Smooth muscle cell (in vitro differentiated cells): ENCODE results near the gene BSPH1. TPM values are rescaled to one million over a fixed set of nuclear protein-coding genes. Genes with fewer than 3 reads are reported as not detected.

Experiments
- DNase-seq: peaks from one replicate; lab custom pipeline; 2025; ENCODE audit not compliant: unreplicated experiment; lab: John Stamatoyannopoulos, UW
- H2AFZ ChIP-seq: fragments of 200-600 bp; sonication (generic); 2 replicates; pipeline ENCODE4 v1.6.0; 2016; ENCODE audit warnings: antibody characterized with exemption, low read depth, mild to moderate bottlenecking
- H3F3A ChIP-seq: fragments of 200-600 bp; sonication (generic); 2 replicates; pipeline ENCODE4 v1.6.0; 2017; ENCODE audit warnings: antibody characterized with exemption, low read depth
- H3K27ac ChIP-seq: fragments of 200-600 bp; sonication (generic); 2 replicates; pipeline ENCODE4 v1.5.1; 2016; ENCODE audit warnings: low read depth, mild to moderate bottlenecking
- H3K27me3 ChIP-seq: fragments of 200-600 bp; sonication (generic); 2 replicates; pipeline ENCODE4 v1.6.1; 2016; ENCODE audit warnings: low read depth, mild to moderate bottlenecking
- H3K36me3 ChIP-seq: fragments of 200-600 bp; sonication (generic); 2 replicates; pipeline ENCODE4 v1.5.1; 2016; ENCODE audit warnings: low read depth
- H3K4me1 ChIP-seq: fragments of 200-600 bp; sonication (generic); 2 replicates; pipeline ENCODE4 v1.5.1; 2016; ENCODE audit warnings: low read depth
- H3K4me2 ChIP-seq: fragments of 200-600 bp; sonication (generic); 2 replicates; pipeline ENCODE4 v1.6.0; 2016; ENCODE audit warnings: mild to moderate bottlenecking
- H3K4me3 ChIP-seq: fragments of 200-600 bp; sonication (generic); 2 replicates; pipeline ENCODE4 v1.5.1; 2016; ENCODE audit warnings: mild to moderate bottlenecking
- H3K79me2 ChIP-seq: fragments of 200-600 bp; sonication (generic); 2 replicates; pipeline ENCODE4 v1.6.0; 2016; ENCODE audit warnings: low read depth, mild to moderate bottlenecking
- H3K9ac ChIP-seq: fragments of 200-600 bp; sonication (generic); 2 replicates; pipeline ENCODE4 v1.6.0; 2016; ENCODE audit warnings: low read depth
- H3K9me3 ChIP-seq: fragments of 200-600 bp; sonication (generic); replicated peaks from 2 replicates; pipeline ENCODE4 v1.5.1; 2016; ENCODE audit warnings: low read depth
- H4K20me1 ChIP-seq: fragments of 200-600 bp; sonication (generic); 2 replicates; pipeline ENCODE4 v1.6.0; 2016; ENCODE audit warnings: low read depth
- CTCF ChIP-seq: fragments of 200-600 bp; sonication (generic); IDR thresholded peaks from 2 replicates; pipeline ENCODE4 v1.5.1; 2017; ENCODE audit warnings: borderline replicate concordance, mild to moderate bottlenecking, antibody characterized with exemption; ENCODE audit not compliant: insufficient read depth, poor library complexity, severe bottlenecking
- WGBS: methylation state at CpG from one replicate; pipeline ENCODE4 v1.1.7; 2016; ENCODE audit warnings: low lambda C conversion rate; 5-methylcytosine and 5-hydroxymethylcytosine counted together
- polyA plus RNA-seq: library from polyadenylated mRNA; unstranded; fragments of >200 nt; fragmentation: Nextera tagmentation; extraction: Ambion mirVana; gene quantifications from 2 replicates; pipeline ENCODE4 v1.2.1, GENCODE V29; 2016
- total RNA-seq: library from RNA; depleted of rRNA; stranded (reverse); fragments of >200 nt; gene quantifications from 2 replicates; pipeline ENCODE4 v1.2.3, GENCODE V29; 2014

Gene BSPH1
- not detected in 2 replicates for total RNA-seq
- not detected in 2 replicates for polyA plus RNA-seq

GRCh38 chr19:47992070-47992469 lies at the start of gene BSPH1:
Gene BSPH1 (minus strand): TSS chr19:47992170. CDS start chr19:47992081, 89 bp downstream.
- H3K27me3 ChIP-seq: no peaks in the 10 kb centered on the region
- no peaks in the 10 kb centered on the region for H3K79me2 ChIP-seq
- H4K20me1 ChIP-seq: no peaks in the 10 kb centered on the region
- H3F3A ChIP-seq: no peaks in the 10 kb centered on the region
- no peak within 1 kb of the TSS for H3K4me3 ChIP-seq
- H3K36me3 ChIP-seq: no peaks in the 10 kb centered on the region
- no peaks in the 10 kb centered on the region for H3K9me3 ChIP-seq
- 75% methylated on average over 2 of the region's 2 CpGs for WGBS
- no peaks in the 10 kb centered on the region for H3K4me1 ChIP-seq
- no peak for TF ChIP-seq CTCF
- no peak for DNase-seq
- H3K9ac ChIP-seq: no peak within 1 kb of the TSS
- H2AFZ ChIP-seq: no peak within 1 kb of the TSS
- no peak within 1 kb of the TSS for H3K4me2 ChIP-seq
- no peak within 1 kb of the TSS for H3K27ac ChIP-seq

- Histone ChIP-seq H3K36me3 (no peaks in the 10 kb centered on the region), H3K4me3 (no peak overlapping the region), H3K9me3 (peaks cover 3% of the 10 kb centered on the region), H3K27ac (no peak overlapping the region), H3K4me1 (no peaks in the 10 kb centered on the region), H3K9ac (no peak overlapping the region), H4K20me1 (no peaks in the 10 kb centered on the region), H2AFZ (no peak overlapping the region), H3K4me2 (no peak overlapping the region), H3F3A (no peaks in the 10 kb centered on the region), H3K27me3 (no peaks in the 10 kb centered on the region), H3K79me2 (no peaks in the 10 kb centered on the region)
- WGBS: 77% methylated on average over 2 of the region's 2 CpGs
- DNase-seq: no peak
- no peak for TF ChIP-seq CTCF
Observed at GRCh38 chr19:48036765-48037164, 44.8 kb upstream of the BSPH1 start.

- Histone ChIP-seq H3K4me2 (no peak overlapping the region), H3K4me1 (no peaks in the 10 kb centered on the region), H2AFZ (no peak overlapping the region), H3F3A (no peaks in the 10 kb centered on the region), H3K27ac (no peak overlapping the region), H3K27me3 (no peaks in the 10 kb centered on the region), H3K79me2 (no peaks in the 10 kb centered on the region), H3K9me3 (peaks cover 3% of the 10 kb centered on the region), H3K36me3 (no peaks in the 10 kb centered on the region), H4K20me1 (no peaks in the 10 kb centered on the region), H3K4me3 (no peak overlapping the region), H3K9ac (no peak overlapping the region)
- WGBS: 83% methylated on average over 5 of the region's 5 CpGs
- no peak for TF ChIP-seq CTCF
- no peak for DNase-seq
Observed at GRCh38 chr19:48033604-48034003, 41.6 kb upstream of the BSPH1 start.

GRCh38 chr19:48030073-48030472 lies 38.1 kb upstream of the BSPH1 start:
- Histone ChIP-seq H3K79me2 (no peaks in the 10 kb centered on the region), H3K27me3 (no peaks in the 10 kb centered on the region), H3K9me3 (no peaks in the 10 kb centered on the region), H3F3A (no peaks in the 10 kb centered on the region), H3K4me1 (no peaks in the 10 kb centered on the region), H3K4me2 (no peak overlapping the region), H4K20me1 (no peaks in the 10 kb centered on the region), H2AFZ (no peak overlapping the region), H3K9ac (no peak overlapping the region), H3K27ac (no peak overlapping the region), H3K36me3 (no peaks in the 10 kb centered on the region), H3K4me3 (no peak overlapping the region)
- WGBS: 76% methylated on average over 10 of the region's 10 CpGs
- TF ChIP-seq CTCF: no peak
- no peak for DNase-seq
